Body of pancreas (tissue), 4 donors: ENCODE results near the gene DDX28.
"Not testable (repeated sequence)": the region's sequence is repeated elsewhere in the genome, so short reads cannot be mapped to it uniquely, and the experiment has no call there.

Experiments used
- CTCF ChIP-seq, 7 experiments: fragments of 450-650 bp in 4 of 7; fragments of 200-600 bp in 3 of 7; sonication (generic) in 3 of 7; IDR thresholded peaks; one replicate each; pipeline ENCODE4 v1.5.1; 2016 to 2019; ENCODE audit warnings: antibody characterized with exemption in 7 of 7
- POLR2A ChIP-seq, 3 donors: fragments of 450-650 bp; IDR thresholded peaks; one replicate each; pipeline ENCODE4 v1.6.1; 2016; ENCODE audit warnings: antibody characterized with exemption in 3 of 3, mild to moderate bottlenecking in 2 of 3

- TF ChIP-seq POLR2A, CTCF (IDR thresholded peaks at IDR 0.05): not testable (repeated sequence)
These were observed 13.2 kb downstream of the DDX28 start for GRCh38 chr16:68009872-68010271.
